Measurements from ENCODE around the gene RHEBL1. TPM values are rescaled to one million over a fixed set of nuclear protein-coding genes. Genes with fewer than 3 reads are reported as not detected.

RHEBL1 gene
- total and polyA plus RNA-seq, 2 of the 8 experiments (the other 6 are each of a cell fraction or from before 2014, with no cell fraction given) = 7.5 to 9.4 TPM

DNA sequence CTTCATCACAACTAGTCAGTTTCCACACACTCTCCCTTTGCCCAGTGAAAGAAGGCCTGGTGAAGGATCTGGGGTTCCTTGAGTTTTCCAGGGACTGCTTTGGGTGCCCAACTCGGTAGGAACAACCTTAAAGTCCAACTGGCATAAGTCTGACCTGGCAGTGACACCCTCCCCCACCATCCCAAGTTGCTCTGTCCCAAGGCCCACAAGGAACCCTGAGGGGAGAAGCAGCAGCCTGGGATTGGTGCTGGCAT is 10.8 kb downstream of the RHEBL1 start:
- peak overlapping the region; percentile 85 to 97 (median 96) for H3K4me3 ChIP-seq (ENCODE audit: extremely low read depth in 1 of 4, insufficient read depth in 2 of 4, low read depth in 3 of 4, low read length in 4 of 4)
- peak overlapping the region; percentile 81 to 98 for H3K4me2 ChIP-seq (ENCODE audit: insufficient read depth in 1 of 2, low read depth in 2 of 2, low read length in 2 of 2)
- no peak overlapping the region for H2BK12ac ChIP-seq (ENCODE audit: low read depth, low read length)
- no peak overlapping the region for H3K14ac ChIP-seq (ENCODE audit: insufficient read length)
- DNase-seq (ENCODE audit: low read depth in 1 of 2, low spot score in 2 of 2) (no peak), FAIRE-seq (no peak)
- H4K8ac ChIP-seq (ENCODE audit: extremely low read depth, insufficient read depth, low read length) = no peak overlapping the region; the same call in 1 of the 2 replicates
- peak overlapping the region; percentile 19; the same call in 1 of the 2 replicates for H2AK5ac ChIP-seq (ENCODE audit: low read depth, low read length)
- H3K36me3 ChIP-seq (ENCODE audit: control insufficient read depth in 2 of 4, insufficient read depth in 4 of 4, low read length in 3 of 4) = peaks cover 5 to 13% (median 11%) of the 10 kb centered on the region in 4 experiments; a peak in 7 of 8 replicates
- H2BK5ac ChIP-seq (ENCODE audit: low read depth, low read length) = 0 out of 2 replicates have a peak overlapping the region, but pooled peaks have one; percentile 98
- no peaks in the 10 kb centered on the region for H3K27me3 ChIP-seq (replicated peaks in 1 of 4; ENCODE audit: control insufficient read depth in 3 of 4, extremely low read depth in 1 of 4, insufficient read depth in 3 of 4, low read length in 3 of 4)
- ChIA-PET CTCF (ENCODE audit: partially characterized antibody) (interaction anchor here (1.1 to 2.7 kb wide), 4 partner anchors 15 to 39 kb away, joined by 3 to 16 read pairs (median 12); partner anchors contain the start of gene DHH), POLR2A (ENCODE audit: partially characterized antibody) (interaction anchor here (0.7 to 5.6 kb wide), 12 partner anchors 11 to 202 kb away, joined by 3 to 47 read pairs (median 5); partner anchors contain the start of genes DDN, PRKAG1 and TUBA1B)
- H3K9me3 ChIP-seq (ENCODE audit: insufficient read depth in 2 of 2, low read depth in 1 of 2, low read length in 1 of 2) = no peaks in the 10 kb centered on the region
- WGBS, 2 experiments (ENCODE audit: extremely low coverage in 1 of 2, insufficient coverage in 1 of 2, insufficient read length in 1 of 2, insufficient replicate concordance in 2 of 2, low coverage in 1 of 2, low lambda C conversion rate in 2 of 2, missing lambda C conversion rate in 1 of 2) = 13% methylated on average over 1 of the region's 1 CpG; no CpG with 5 or more reads in 1 of the 2 experiments
- H3K27ac ChIP-seq (ENCODE audit: low read depth, low read length) = no peak overlapping the region
- no peak overlapping the region for H2AFZ ChIP-seq (ENCODE audit: low read length)
- peaks cover 37 to 45% of the 10 kb centered on the region in 2 experiments for H4K20me1 ChIP-seq (replicated peaks in 1 of 2; ENCODE audit: control insufficient read depth in 1 of 2, insufficient read depth in 2 of 2, low read length in 2 of 2)
- H3K56ac ChIP-seq (replicated peaks; ENCODE audit: insufficient read length, low read depth, low read length) = no peak overlapping the region
- no peak overlapping the region for H3K23ac ChIP-seq (ENCODE audit: insufficient read length)
- TF ChIP-seq SRF (IDR thresholded peaks at IDR 0.05; ENCODE audit: low read depth, low read length) (no peak), MAFK (IDR thresholded peaks at IDR 0.05; ENCODE audit: low read depth, low read length) (no peak), JUN (IDR thresholded peaks at IDR 0.05; ENCODE audit: low read depth, low read length) (no peak), NANOG (IDR thresholded peaks at IDR 0.05; ENCODE audit: insufficient read depth, low read depth, low read length, poor library complexity, severe bottlenecking) (no peak), BCL11A (IDR thresholded peaks at IDR 0.05; ENCODE audit: low read depth in 2 of 2, low read length in 2 of 2) (no peak), GABPA (IDR thresholded peaks at IDR 0.05; ENCODE audit: borderline replicate concordance, insufficient read depth, low read length) (no peak), ZNF274 (IDR thresholded peaks at IDR 0.05; ENCODE audit: borderline replicate concordance, extremely low read depth, low read length) (no peak), RNF2 (IDR thresholded peaks at IDR 0.05; ENCODE audit: borderline replicate concordance, low read depth, low read length, missing control alignments, poor library complexity, severe bottlenecking) (no peak), CHD2 (IDR thresholded peaks at IDR 0.05; ENCODE audit: low read length) (no peak)
- H3K79me2 ChIP-seq (ENCODE audit: control insufficient read depth in 1 of 2, insufficient read depth in 2 of 2, low read length in 2 of 2) = peaks cover 51 to 62% of the 10 kb centered on the region in 2 experiments
- no peak overlapping the region for H3K4ac ChIP-seq (replicated peaks; ENCODE audit: insufficient read length, low read depth, low read length)
- no peak overlapping the region for H4K91ac ChIP-seq (replicated peaks; ENCODE audit: insufficient read length, low read length)
- H3K18ac ChIP-seq (ENCODE audit: extremely low read depth, low read length) = no peak overlapping the region
- no peak overlapping the region for H2BK20ac ChIP-seq (ENCODE audit: low read length)
- H2BK15ac ChIP-seq (ENCODE audit: low read length) = no peak overlapping the region
- H3K23me2 ChIP-seq (ENCODE audit: low read depth, low read length) = peaks cover 15% of the 10 kb centered on the region
- H3K4me1 ChIP-seq (replicated peaks in 1 of 4; ENCODE audit: control insufficient read depth in 3 of 4, insufficient read depth in 4 of 4, low read length in 3 of 4) = peaks cover 9 to 37% (median 13%) of the 10 kb centered on the region in 4 experiments
- H3K9ac ChIP-seq (replicated peaks in 1 of 4; ENCODE audit: extremely low read depth in 1 of 4, low read depth in 3 of 4, low read length in 3 of 4) = peak overlapping the region; percentile 51 to 98 (median 91); a peak in 5 of 7 replicates
- H4K5ac ChIP-seq (ENCODE audit: insufficient read length, low read depth, low read length) = no peak overlapping the region
- H2BK120ac ChIP-seq (replicated peaks; ENCODE audit: low read depth, low read length) = no peak overlapping the region
- peaks cover 33% of the 10 kb centered on the region for H3K79me1 ChIP-seq (ENCODE audit: low read depth, low read length)

Data from H1 (cell line).